Testis (tissue), 2 donors: ENCODE data around the gene TLR8.

Source experiments
- CTCF ChIP-seq, 3 experiments: fragments of 450-650 bp in 2 of 3; fragments of 200-600 bp in 1 of 3; sonication (generic) in 1 of 3; IDR thresholded peaks; one replicate each; pipeline ENCODE4 v1.5.1; 2016 to 2019; ENCODE audit warnings: antibody characterized with exemption in 3 of 3, mild to moderate bottlenecking in 2 of 3, moderate library complexity in 1 of 3
- POLR2A ChIP-seq: fragments of 450-650 bp; IDR thresholded peaks from one replicate; pipeline ENCODE4 v1.6.1; 2017; ENCODE audit warnings: antibody characterized with exemption, mild to moderate bottlenecking, moderate library complexity

- TF ChIP-seq CTCF (IDR thresholded peaks at IDR 0.05) (no peak), POLR2A (no peak)
Measured at GRCh38 chrX:12958461-12958860, 52.0 kb downstream of the TLR8 start.
